Activated CD4-positive, alpha-beta T cell treated with anti-CD3 and anti-CD28 coated beads for 48 hours (primary cell): ENCODE data around the gene TCEAL4.
A peak's percentile ranks its signal among the peaks of the same experiment; 100 is the strongest.
"Not testable (repeated sequence)": the region's sequence is repeated elsewhere in the genome, so short reads cannot be mapped to it uniquely, and the experiment has no call there.

Experiments used
- DNase-seq: peaks from one replicate; pipeline ENCODE4 v3.0.0-alpha.2; 2020

Gene TCEAL4

GRCh38 chrX:103595202-103595601, 9.9 kb downstream of the TCEAL4 start:
- DNase-seq = not testable (repeated sequence)

GRCh38 chrX:103607364-103608305, 22.3 kb downstream of the TCEAL4 start, which contains the start of gene TCEAL3:
TCEAL3 (plus strand) TSS chrX:103607963; CDS start chrX:103609065, 1,102 bp downstream.
- peak; percentile 8 for DNase-seq

GRCh38 chrX:103608306-103608963, 23.1 kb downstream of the TCEAL4 start:
- peak; percentile 3 for DNase-seq

GRCh38 chrX:103610282-103610681, 25.0 kb downstream of the TCEAL4 start:
- DNase-seq = no peak

GRCh38 chrX:103613362-103613890, 28.1 kb downstream of the TCEAL4 start:
- no peak for DNase-seq

- DNase-seq = no peak
Measured at GRCh38 chrX:103614999-103615398, 29.7 kb downstream of the TCEAL4 start.

GRCh38 chrX:103615781-103616371, 30.6 kb downstream of the TCEAL4 start:
- no peak for DNase-seq

GRCh38 chrX:103616676-103617186, 31.4 kb downstream of the TCEAL4 start:
- no peak for DNase-seq

- DNase-seq = no peak
Measured at GRCh38 chrX:103624111-103624510, 38.8 kb downstream of the TCEAL4 start.

GRCh38 chrX:103626855-103627254, 41.5 kb downstream of the TCEAL4 start:
- DNase-seq = no peak

GRCh38 chrX:103628386-103629317, 43.3 kb downstream of the TCEAL4 start, which contains the start of gene TCEAL1:
TCEAL1 (plus strand) TSS chrX:103628975; CDS start chrX:103629917, 942 bp downstream.
- peak; percentile 50 for DNase-seq

GRCh38 chrX:103629318-103630170, 44.2 kb downstream of the TCEAL4 start:
- DNase-seq = peak; percentile 33

- DNase-seq = no peak
Measured at GRCh38 chrX:103630171-103630511, 44.8 kb downstream of the TCEAL4 start.

- DNase-seq = no peak
Measured at GRCh38 chrX:103631145-103631544, 45.8 kb downstream of the TCEAL4 start.

- DNase-seq = no peak
Measured at GRCh38 chrX:103635436-103635835, 50.1 kb downstream of the TCEAL4 start.
